GM23338 (cell line): ENCODE results near the gene TNK2. TPM values are rescaled to one million over a fixed set of nuclear protein-coding genes. Genes with fewer than 3 reads are reported as not detected.

Source experiments
- ATAC-seq: fragments of 200-7000 bp; cut with Tn5 transposase; 3 replicates; pipeline ENCODE4 v1.9.1; 2020
- DNase-seq: peaks from one replicate; pipeline ENCODE4 v3.0.0-alpha.2; 2015; ENCODE audit warnings: low spot score
- H2AFZ ChIP-seq: fragments of 200-600 bp; sonication (generic); 2 replicates; pipeline ENCODE4 v1.8.0; 2016; ENCODE audit warnings: antibody characterized with exemption, mild to moderate bottlenecking, moderate library complexity
- H3F3A ChIP-seq: fragments of 200-600 bp; sonication (generic); replicated peaks from 2 replicates; pipeline ENCODE4 v1.8.0; 2017; ENCODE audit warnings: antibody characterized with exemption, mixed run types, low read depth
- H3K27ac ChIP-seq: fragments of 200-600 bp; sonication (generic); 2 replicates; pipeline ENCODE4 v1.6.1; 2016; ENCODE audit warnings: low read depth
- H3K27me3 ChIP-seq: fragments of 200-600 bp; sonication (generic); 2 replicates; pipeline ENCODE4 v1.8.0; 2016; ENCODE audit warnings: mild to moderate bottlenecking, mixed run types, moderate library complexity; ENCODE audit not compliant: insufficient read depth
- H3K36me3 ChIP-seq: fragments of 200-600 bp; sonication (generic); 2 replicates; pipeline ENCODE4 v1.8.0; 2016; ENCODE audit warnings: mild to moderate bottlenecking; ENCODE audit not compliant: insufficient read depth
- H3K4me1 ChIP-seq: fragments of 200-600 bp; sonication (generic); 2 replicates; pipeline ENCODE4 v1.8.0; 2016; ENCODE audit warnings: mild to moderate bottlenecking, moderate library complexity; ENCODE audit not compliant: insufficient read depth
- H3K4me2 ChIP-seq: fragments of 200-600 bp; sonication (generic); 2 replicates; pipeline ENCODE4 v1.7.1; 2017; ENCODE audit warnings: mixed run types
- H3K4me3 ChIP-seq: fragments of 200-600 bp; sonication (generic); 2 replicates; pipeline ENCODE4 v1.6.1; 2016; ENCODE audit warnings: mixed run types
- H3K79me2 ChIP-seq: fragments of 200-600 bp; sonication (generic); replicated peaks from 2 replicates; pipeline ENCODE4 v1.8.0; 2017; ENCODE audit warnings: mild to moderate bottlenecking; ENCODE audit not compliant: insufficient read depth
- H3K9me2 ChIP-seq: fragments of 200-600 bp; sonication (generic); 2 replicates; pipeline ENCODE4 v1.8.0; 2017; ENCODE audit not compliant: insufficient read depth
- H4K20me1 ChIP-seq: fragments of 200-600 bp; sonication (generic); replicated peaks from 2 replicates; pipeline ENCODE4 v1.8.0; 2017; ENCODE audit warnings: mild to moderate bottlenecking; ENCODE audit not compliant: insufficient read depth
- H3K27ac Mint-ChIP-seq: 2 replicates; pipeline ENCODE4 v1.8.0; 2020; ENCODE audit warnings: inconsistent platforms, mild to moderate bottlenecking, moderate library complexity, mixed read lengths
- H3K27me3 Mint-ChIP-seq: 3 replicates; pipeline ENCODE4 v1.8.0; 2022; ENCODE audit warnings: low read depth, mild to moderate bottlenecking, moderate library complexity, mixed read lengths, inconsistent platforms; ENCODE audit not compliant: insufficient read depth, poor library complexity
- H3K36me3 Mint-ChIP-seq: 3 replicates; pipeline ENCODE4 v1.8.0; 2021; ENCODE audit warnings: low read depth, mild to moderate bottlenecking, inconsistent platforms, moderate library complexity, mixed read lengths
- H3K4me1 Mint-ChIP-seq: 3 replicates; pipeline ENCODE4 v1.8.0; 2020; ENCODE audit warnings: mild to moderate bottlenecking, inconsistent platforms, mixed read lengths
- H3K4me3 Mint-ChIP-seq: 3 replicates; pipeline ENCODE4 v1.8.0; 2021; ENCODE audit warnings: moderate library complexity, mild to moderate bottlenecking, inconsistent platforms, mixed read lengths
- H3K9me3 Mint-ChIP-seq: 3 replicates; pipeline ENCODE4 v1.8.0; 2020; ENCODE audit warnings: moderate library complexity, mild to moderate bottlenecking, inconsistent platforms, mixed read lengths
- CREB1 ChIP-seq: fragments of 250-450 bp; sonication (Bioruptor Pico); IDR thresholded peaks from 2 replicates; pipeline ENCODE4 v1.5.0; 2020; ENCODE audit warnings: low read depth, mild to moderate bottlenecking, moderate library complexity
- CTCF ChIP-seq, 2 experiments: fragments of 200-600 bp in 1 of 2; sonication (generic) in 1 of 2; conservative IDR thresholded peaks; 2 replicates each; pipeline versions ENCODE4 v1.5.1 to v1.6.1; 2016 to 2017; ENCODE audit warnings: antibody characterized with exemption in 2 of 2, low read depth in 2 of 2, mild to moderate bottlenecking in 2 of 2, moderate library complexity in 1 of 2
- JUNB ChIP-seq: IDR thresholded peaks from one replicate; pipeline ENCODE4 v1.6.1; 2016; ENCODE audit warnings: antibody characterized with exemption; ENCODE audit not compliant: unreplicated experiment
- POLR2AphosphoS5 ChIP-seq: IDR thresholded peaks from 2 replicates; pipeline ENCODE4 v1.6.1; 2016; ENCODE audit warnings: antibody characterized with exemption, low read depth
- REST ChIP-seq: IDR thresholded peaks from one replicate; pipeline ENCODE4 v1.6.1; 2018; ENCODE audit warnings: antibody characterized with exemption; ENCODE audit not compliant: unreplicated experiment
- STAT1 ChIP-seq: IDR thresholded peaks from one replicate; pipeline ENCODE4 v1.6.1; 2016; ENCODE audit warnings: antibody characterized with exemption; ENCODE audit not compliant: unreplicated experiment
- ZNF331 ChIP-seq: fragments of 250-450 bp; sonication (Bioruptor Pico); IDR thresholded peaks from 2 replicates; pipeline ENCODE4 v1.5.0; 2020; ENCODE audit warnings: low read depth, mild to moderate bottlenecking, moderate library complexity
- polyA plus RNA-seq: library from polyadenylated mRNA; unstranded; fragments of >200 nt; fragmentation: Nextera tagmentation; extraction: Ambion mirVana; gene quantifications from 2 replicates; pipeline ENCODE4 v1.2.1, GENCODE V29; 2016
- total RNA-seq: library from RNA; depleted of rRNA; stranded (reverse); fragments of >200 nt; shearing (Covaris generic); gene quantifications from 2 replicates; pipeline ENCODE4 v1.2.3, GENCODE V29; 2014

TNK2 gene
- total and polyA plus RNA-seq, 2 experiments from 2014 or later = 10.0 to 22.5 TPM

GRCh38 chr3:195899701-195900435 is 8.5 kb downstream of the TNK2 start (continued):
- TF ChIP-seq REST (no peak), JUNB (no peak), ZNF331 (CRISPR knock-in tag) (no peak), POLR2AphosphoS5 (no peak), CREB1 (CRISPR knock-in tag) (no peak)

DNA sequence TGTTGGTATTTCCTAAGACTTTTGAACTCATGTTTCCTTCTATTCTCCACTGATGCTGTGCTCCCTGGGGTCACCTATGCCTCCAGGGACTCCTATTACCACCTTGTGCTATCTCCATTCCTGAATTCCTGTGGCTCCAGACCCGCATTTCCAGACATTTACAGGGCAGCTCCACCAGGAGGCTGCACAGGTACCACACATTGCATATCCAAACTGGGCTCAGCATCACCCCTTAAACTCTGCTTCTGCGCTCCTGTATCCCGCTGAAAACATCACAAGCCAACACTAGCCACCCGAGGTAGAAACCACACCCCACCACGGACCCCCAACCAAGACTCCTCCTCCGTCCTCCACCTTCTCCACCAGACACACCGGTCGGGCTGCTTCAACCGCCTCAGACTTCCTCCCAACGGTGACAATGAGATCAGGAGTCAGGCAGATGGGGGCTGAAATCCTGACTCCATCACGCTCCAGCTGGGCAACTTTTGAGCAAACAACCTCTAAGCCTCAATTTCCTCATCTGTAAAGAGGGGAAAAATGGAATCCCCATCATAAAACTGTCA is 10.4 kb downstream of the TNK2 start:
- H3K4me3 Mint-ChIP-seq = 0 out of 3 replicates have a peak overlapping the region, but pooled peaks have one; percentile 16
- H2AFZ ChIP-seq = no peak overlapping the region
- peaks cover 7% of the 10 kb centered on the region; the same call in 1 of the 2 replicates for H4K20me1 ChIP-seq
- no peak overlapping the region for H3K27ac ChIP-seq
- no peaks in the 10 kb centered on the region for H3K27me3 ChIP-seq
- no peaks in the 10 kb centered on the region for H3K36me3 ChIP-seq
- H3K36me3 Mint-ChIP-seq = no peaks in the 10 kb centered on the region; the same call in 2 of the 3 replicates
- H3K4me1 Mint-ChIP-seq = peaks cover 40% of the 10 kb centered on the region
- H3K27ac Mint-ChIP-seq = no peak overlapping the region
- no peak overlapping the region for H3K4me2 ChIP-seq
- DNase-seq (peak; percentile 59), ATAC-seq (no peak)
- peaks cover 22% of the 10 kb centered on the region for H3K27me3 Mint-ChIP-seq
- no peak overlapping the region for H3K4me3 ChIP-seq
- TF ChIP-seq CTCF (conservative IDR thresholded peaks at IDR 0.05; ENCODE audit: low read depth in 2 of 2) (peak; percentile 37 to 40), STAT1 (no peak)
- peaks cover 11% of the 10 kb centered on the region; the same call in 1 of the 2 replicates for H3F3A ChIP-seq
- peaks cover 36% of the 10 kb centered on the region for H3K79me2 ChIP-seq
- H3K4me1 ChIP-seq = peaks cover 19% of the 10 kb centered on the region
- no peaks in the 10 kb centered on the region for H3K9me3 Mint-ChIP-seq
- H3K9me2 ChIP-seq = no peaks in the 10 kb centered on the region
